ENCODE data around the gene CCSER1. TPM values are rescaled to one million over a fixed set of nuclear protein-coding genes. Genes with fewer than 3 reads are reported as not detected.

The CCSER1 gene
- total and polyA plus RNA-seq, 2 donors (not counting 1 experiment from before 2014, with no cell fraction given), result under 0.01 TPM; not detected in 1

DNA sequence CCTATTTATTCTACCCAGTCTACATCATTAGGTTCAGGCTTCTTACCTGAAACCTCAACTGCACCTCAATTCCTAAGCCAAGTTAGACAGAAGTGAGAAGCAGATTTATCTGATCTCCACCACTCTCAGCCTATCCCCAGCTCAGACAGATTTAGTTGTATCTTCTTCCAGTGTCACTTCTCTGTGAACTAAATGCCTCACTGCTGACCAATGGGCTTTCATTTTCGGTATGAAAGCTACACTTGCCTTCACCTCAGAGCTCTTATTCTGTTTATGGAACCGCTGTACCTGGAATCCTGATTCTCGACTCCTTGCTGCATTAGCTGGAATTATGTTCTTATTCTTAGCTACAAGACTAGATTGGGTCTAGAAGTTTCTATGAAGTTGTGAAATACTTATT is 833.2 kb downstream of the CCSER1 start:
- Histone ChIP-seq H3K9me3 (ENCODE audit: control insufficient read depth, insufficient read depth, low read depth, low read length) (no peaks in the 10 kb centered on the region), H2AFZ (ENCODE audit: low read length) (no peak overlapping the region), H3K36me3 (ENCODE audit: control insufficient read depth, insufficient read depth, low read length) (no peaks in the 10 kb centered on the region), H3K4me3 (replicated peaks in 1 of 4; ENCODE audit: control extremely low read depth in 1 of 4, insufficient read depth in 1 of 4, low read depth in 3 of 4, low read length in 4 of 4) (no peak overlapping the region), H3K4me1 (ENCODE audit: control insufficient read depth, extremely low read depth, insufficient read depth, low read length) (no peaks in the 10 kb centered on the region), H3K27me3 (ENCODE audit: control insufficient read depth, insufficient read depth, low read length) (no peaks in the 10 kb centered on the region), H3K79me2 (ENCODE audit: control insufficient read depth, insufficient read depth, low read length) (no peaks in the 10 kb centered on the region), H4K20me1 (ENCODE audit: control insufficient read depth, extremely low read depth, insufficient read depth, low read length) (no peaks in the 10 kb centered on the region), H3K9ac (ENCODE audit: insufficient read depth, low read length) (no peak overlapping the region), H3K4me2 (ENCODE audit: extremely low read depth, insufficient read depth, low read length) (no peak overlapping the region), H3K27ac (ENCODE audit: insufficient read depth, low read length) (no peak overlapping the region)
- no peak for DNase-seq (ENCODE audit: low read depth in 2 of 2)
- TF ChIP-seq, protein P1, sequence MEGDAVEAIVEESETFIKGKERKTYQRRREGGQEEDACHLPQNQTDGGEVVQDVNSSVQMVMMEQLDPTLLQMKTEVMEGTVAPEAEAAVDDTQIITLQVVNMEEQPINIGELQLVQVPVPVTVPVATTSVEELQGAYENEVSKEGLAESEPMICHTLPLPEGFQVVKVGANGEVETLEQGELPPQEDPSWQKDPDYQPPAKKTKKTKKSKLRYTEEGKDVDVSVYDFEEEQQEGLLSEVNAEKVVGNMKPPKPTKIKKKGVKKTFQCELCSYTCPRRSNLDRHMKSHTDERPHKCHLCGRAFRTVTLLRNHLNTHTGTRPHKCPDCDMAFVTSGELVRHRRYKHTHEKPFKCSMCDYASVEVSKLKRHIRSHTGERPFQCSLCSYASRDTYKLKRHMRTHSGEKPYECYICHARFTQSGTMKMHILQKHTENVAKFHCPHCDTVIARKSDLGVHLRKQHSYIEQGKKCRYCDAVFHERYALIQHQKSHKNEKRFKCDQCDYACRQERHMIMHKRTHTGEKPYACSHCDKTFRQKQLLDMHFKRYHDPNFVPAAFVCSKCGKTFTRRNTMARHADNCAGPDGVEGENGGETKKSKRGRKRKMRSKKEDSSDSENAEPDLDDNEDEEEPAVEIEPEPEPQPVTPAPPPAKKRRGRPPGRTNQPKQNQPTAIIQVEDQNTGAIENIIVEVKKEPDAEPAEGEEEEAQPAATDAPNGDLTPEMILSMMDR (conservative IDR thresholded peaks at IDR 0.05 in 1 of 2, IDR thresholded peaks at IDR 0.05 in 1 of 2; ENCODE audit: low read depth in 1 of 2, low read length in 2 of 2), result no peak
- TF ChIP-seq EZH2 (IDR thresholded peaks at IDR 0.05; ENCODE audit: low read length, missing control alignments), result no peak

DNA sequence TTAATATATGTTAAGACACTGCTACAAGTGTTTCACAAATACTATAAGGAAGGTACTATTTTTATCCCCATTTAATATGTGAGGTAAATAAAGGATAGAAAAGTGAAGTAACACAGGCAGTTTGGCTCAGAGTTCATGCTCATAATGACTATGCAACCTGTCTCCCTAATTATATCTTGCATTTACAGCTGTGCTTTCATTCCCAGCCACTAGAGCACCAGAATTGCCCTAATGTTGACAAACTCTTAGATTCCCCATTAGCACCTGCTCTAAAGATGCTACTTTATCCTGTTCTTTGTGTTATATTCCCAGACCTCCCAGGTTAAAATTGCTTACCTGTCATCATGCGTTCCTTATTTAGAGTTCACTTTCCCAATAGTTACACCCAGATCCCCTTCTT is 833.6 kb downstream of the CCSER1 start:
- H3K79me2 ChIP-seq (ENCODE audit: control insufficient read depth, insufficient read depth, low read length), result no peaks in the 10 kb centered on the region
- no peaks in the 10 kb centered on the region for H3K36me3 ChIP-seq (ENCODE audit: control insufficient read depth, insufficient read depth, low read length)
- no peaks in the 10 kb centered on the region for H3K27me3 ChIP-seq (ENCODE audit: control insufficient read depth, insufficient read depth, low read length)
- no peak for DNase-seq (ENCODE audit: low read depth in 2 of 2)
- H3K4me2 ChIP-seq (ENCODE audit: extremely low read depth, insufficient read depth, low read length), result no peak overlapping the region
- no peak for TF ChIP-seq EZH2 (IDR thresholded peaks at IDR 0.05; ENCODE audit: low read length, missing control alignments)
- TF ChIP-seq, protein P1 (conservative IDR thresholded peaks at IDR 0.05 in 1 of 2, IDR thresholded peaks at IDR 0.05 in 1 of 2; ENCODE audit: low read depth in 1 of 2, low read length in 2 of 2), result no peak
- H3K27ac ChIP-seq (ENCODE audit: insufficient read depth, low read length), result no peak overlapping the region
- H3K9me3 ChIP-seq (ENCODE audit: control insufficient read depth, insufficient read depth, low read depth, low read length), result no peaks in the 10 kb centered on the region
- no peak overlapping the region for H3K9ac ChIP-seq (ENCODE audit: insufficient read depth, low read length)
- no peak overlapping the region for H2AFZ ChIP-seq (ENCODE audit: low read length)
- no peak overlapping the region for H3K4me3 ChIP-seq (replicated peaks in 1 of 4; ENCODE audit: control extremely low read depth in 1 of 4, insufficient read depth in 1 of 4, low read depth in 3 of 4, low read length in 4 of 4)
- H4K20me1 ChIP-seq (ENCODE audit: control insufficient read depth, extremely low read depth, insufficient read depth, low read length), result no peaks in the 10 kb centered on the region
- H3K4me1 ChIP-seq (ENCODE audit: control insufficient read depth, extremely low read depth, insufficient read depth, low read length), result no peaks in the 10 kb centered on the region

DNA sequence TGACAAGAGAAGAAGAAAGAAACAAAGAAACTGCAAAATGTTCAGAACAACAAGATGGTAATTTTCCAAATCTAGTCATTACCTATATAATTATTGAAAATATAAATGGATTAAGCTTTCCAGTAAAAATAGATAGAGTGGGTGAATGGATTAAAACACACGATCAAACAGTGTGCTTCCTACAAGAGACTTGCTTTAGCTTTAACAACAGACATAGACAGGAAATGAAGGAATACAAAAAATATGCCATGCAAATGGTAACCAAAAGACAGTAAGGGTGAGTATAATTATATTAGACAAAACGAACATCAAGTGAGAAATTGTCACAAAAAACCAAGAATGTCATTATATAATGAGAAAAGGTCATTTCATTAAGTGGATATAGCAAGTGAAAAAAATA is 842.8 kb downstream of the CCSER1 start:
- H2AFZ ChIP-seq (ENCODE audit: low read length), result no peak overlapping the region
- H4K20me1 ChIP-seq (ENCODE audit: control insufficient read depth, extremely low read depth, insufficient read depth, low read length), result no peaks in the 10 kb centered on the region
- H3K4me3 ChIP-seq (replicated peaks in 1 of 4; ENCODE audit: control extremely low read depth in 1 of 4, insufficient read depth in 1 of 4, low read depth in 3 of 4, low read length in 4 of 4), result no peak overlapping the region
- no peaks in the 10 kb centered on the region for H3K36me3 ChIP-seq (ENCODE audit: control insufficient read depth, insufficient read depth, low read length)
- no peak overlapping the region for H3K4me2 ChIP-seq (ENCODE audit: extremely low read depth, insufficient read depth, low read length)
- DNase-seq (ENCODE audit: low read depth in 2 of 2), result no peak
- TF ChIP-seq EZH2 (IDR thresholded peaks at IDR 0.05; ENCODE audit: low read length, missing control alignments), result no peak
- TF ChIP-seq, protein P1 (conservative IDR thresholded peaks at IDR 0.05 in 1 of 2, IDR thresholded peaks at IDR 0.05 in 1 of 2; ENCODE audit: low read depth in 1 of 2, low read length in 2 of 2), result no peak
- no peak overlapping the region for H3K9ac ChIP-seq (ENCODE audit: insufficient read depth, low read length)
- no peaks in the 10 kb centered on the region for H3K4me1 ChIP-seq (ENCODE audit: control insufficient read depth, extremely low read depth, insufficient read depth, low read length)
- H3K27me3 ChIP-seq (ENCODE audit: control insufficient read depth, insufficient read depth, low read length), result no peaks in the 10 kb centered on the region
- no peaks in the 10 kb centered on the region for H3K9me3 ChIP-seq (ENCODE audit: control insufficient read depth, insufficient read depth, low read depth, low read length)
- no peak overlapping the region for H3K27ac ChIP-seq (ENCODE audit: insufficient read depth, low read length)
- no peaks in the 10 kb centered on the region for H3K79me2 ChIP-seq (ENCODE audit: control insufficient read depth, insufficient read depth, low read length)

Measured in fibroblast of lung (primary cell).